K562 treated with DMSO at 1 percent for 24 hours (cell line): ENCODE results near the gene STX1A. TPM values are rescaled to one million over a fixed set of nuclear protein-coding genes. Genes with fewer than 3 reads are reported as not detected.

Experiments used
- total RNA-seq: library from RNA; unstranded; fragments of 300-600 nt; gene quantifications from 2 replicates; pipeline ENCODE4 v1.2.3, GENCODE V29; 2022; ENCODE audit warnings: low read depth; ENCODE audit not compliant: insufficient read depth

The STX1A gene
- total RNA-seq, result 11.9 and 16.2 TPM in 2 replicates

DNA sequence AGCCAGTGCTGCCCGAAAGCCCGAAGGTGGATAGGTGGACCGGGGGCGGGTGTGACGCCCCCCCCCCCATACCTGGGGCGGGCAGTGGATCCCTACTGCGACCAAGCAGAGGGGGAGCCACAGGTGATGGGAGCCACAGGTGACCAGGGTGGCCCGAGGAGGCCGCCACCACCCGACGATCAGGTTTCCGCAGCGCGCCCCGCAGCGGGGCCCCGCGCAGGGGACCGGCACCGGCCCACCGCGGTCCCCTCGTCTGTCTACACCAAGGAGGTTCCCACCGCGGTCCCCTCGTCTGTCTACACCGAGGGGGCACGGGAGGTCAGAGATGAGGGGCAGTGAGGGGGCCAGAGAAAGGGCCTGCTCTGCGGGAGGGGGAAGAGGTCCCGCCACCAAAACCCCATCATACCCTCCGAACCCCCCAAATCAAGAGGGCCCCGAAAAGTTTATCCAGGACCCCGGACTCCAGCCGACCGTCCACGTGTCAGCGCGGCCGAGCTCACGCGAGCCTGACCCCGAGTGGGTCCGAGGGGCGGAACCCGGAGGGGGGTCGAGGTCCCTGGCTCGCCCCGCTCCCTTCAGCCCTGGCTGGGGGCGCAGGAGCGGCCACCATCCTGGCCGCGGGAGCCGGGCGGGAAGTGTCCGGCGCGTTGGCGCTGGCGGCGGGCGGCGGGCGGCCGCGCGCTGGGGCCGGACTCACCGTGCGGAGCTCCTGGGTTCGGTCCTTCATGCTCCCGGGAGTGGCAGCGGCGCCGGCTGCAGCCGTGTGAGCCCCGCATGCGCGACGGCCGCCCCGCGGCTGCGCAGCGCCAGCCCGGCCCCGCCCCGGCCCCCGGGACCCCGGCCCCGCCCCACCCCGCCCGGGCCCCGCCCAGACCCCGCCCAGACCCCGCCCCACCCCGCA, at the start of gene STX1A:
TSS of gene STX1A (minus strand) at position 765 of the 901 bp plus-strand sequence. CDS start at position 727, 38 bp downstream.

DNA sequence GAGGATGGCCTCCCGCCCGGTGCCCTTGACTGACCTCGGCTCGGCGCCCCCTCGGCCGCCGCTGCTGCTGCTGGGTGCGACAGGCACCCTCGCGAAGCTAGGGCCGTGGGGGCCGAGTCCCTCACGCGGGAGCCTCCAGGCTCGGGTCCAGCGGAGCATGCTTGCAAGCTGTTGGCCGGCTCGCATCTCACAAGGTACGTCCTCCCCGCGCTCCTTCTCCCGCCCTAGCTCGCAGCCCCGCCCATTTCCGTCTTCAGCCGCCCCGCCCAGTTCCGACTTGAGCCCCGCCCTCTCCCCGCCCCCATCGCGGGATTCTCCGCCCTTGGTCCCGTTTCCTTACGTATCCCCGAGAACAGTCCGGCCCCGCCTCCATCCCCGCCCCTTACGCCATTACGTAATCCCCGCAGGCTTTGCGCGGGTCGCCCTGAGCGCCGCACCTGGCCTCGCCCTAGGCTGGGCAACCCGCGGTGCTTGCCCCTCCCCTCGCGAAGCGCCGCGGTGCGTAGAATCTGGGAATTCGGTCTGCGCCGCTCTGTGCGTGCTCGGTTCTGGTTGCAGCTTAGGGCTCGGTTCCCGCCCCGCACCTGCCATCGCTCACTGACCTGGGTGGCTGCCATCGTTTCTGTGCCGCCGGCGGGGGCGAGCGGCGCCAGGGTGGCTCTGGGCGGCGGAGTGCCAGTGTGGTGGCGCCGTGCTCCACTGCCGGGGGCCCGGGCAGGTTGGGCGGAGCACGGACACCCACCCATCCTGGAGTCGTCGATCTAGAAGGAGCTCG, 19.3 kb upstream of the STX1A start, which contains the start of gene ABHD11:
TSS of gene ABHD11 (minus strand) at position 191 of the 775 bp plus-strand sequence. CDS start at position 159, 32 bp downstream.

DNA sequence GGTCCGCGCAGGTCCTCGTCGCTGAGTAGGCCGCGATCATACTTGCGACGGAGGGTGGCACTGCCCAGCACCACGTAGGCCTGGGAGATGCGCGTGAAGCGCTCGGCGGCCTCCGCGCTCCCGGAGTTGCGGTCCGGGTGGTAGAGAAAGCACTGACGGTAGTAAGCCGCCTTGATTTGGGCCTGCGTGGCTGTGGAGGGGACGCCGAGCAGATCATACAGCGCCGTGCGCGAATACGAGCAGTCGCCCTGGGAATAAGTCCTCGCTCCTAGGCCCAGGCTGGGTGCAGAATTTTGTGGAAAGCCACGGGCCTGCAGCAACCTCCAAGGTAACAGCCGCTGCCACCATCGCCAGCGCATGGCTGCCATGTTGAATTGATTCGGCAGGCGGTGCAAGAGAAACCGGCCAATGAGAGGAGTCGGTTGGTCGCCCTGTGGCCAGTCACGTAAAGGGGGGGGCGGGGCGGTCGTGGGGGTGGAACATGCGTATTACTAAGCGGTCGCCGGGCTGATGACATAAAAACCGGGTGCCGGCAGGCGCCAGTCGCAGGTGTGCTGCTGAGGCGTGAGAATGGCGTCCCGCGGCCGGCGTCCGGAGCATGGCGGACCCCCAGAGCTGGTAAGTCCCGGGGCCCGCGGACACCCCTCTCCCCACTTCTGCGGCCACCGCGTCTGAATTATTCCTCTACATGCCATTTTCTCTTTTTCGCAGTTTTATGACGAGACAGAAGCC, 36.2 kb downstream of the STX1A start, which contains the start of the genes BUD23 and DNAJC30:
TSS of gene BUD23 (plus strand) at position 542 of the 732 bp plus-strand sequence. CDS start at position 571, 29 bp downstream.
TSS of gene DNAJC30 (minus strand) at position 398 of the 732 bp plus-strand sequence. CDS start at position 368, 30 bp downstream.

DNA sequence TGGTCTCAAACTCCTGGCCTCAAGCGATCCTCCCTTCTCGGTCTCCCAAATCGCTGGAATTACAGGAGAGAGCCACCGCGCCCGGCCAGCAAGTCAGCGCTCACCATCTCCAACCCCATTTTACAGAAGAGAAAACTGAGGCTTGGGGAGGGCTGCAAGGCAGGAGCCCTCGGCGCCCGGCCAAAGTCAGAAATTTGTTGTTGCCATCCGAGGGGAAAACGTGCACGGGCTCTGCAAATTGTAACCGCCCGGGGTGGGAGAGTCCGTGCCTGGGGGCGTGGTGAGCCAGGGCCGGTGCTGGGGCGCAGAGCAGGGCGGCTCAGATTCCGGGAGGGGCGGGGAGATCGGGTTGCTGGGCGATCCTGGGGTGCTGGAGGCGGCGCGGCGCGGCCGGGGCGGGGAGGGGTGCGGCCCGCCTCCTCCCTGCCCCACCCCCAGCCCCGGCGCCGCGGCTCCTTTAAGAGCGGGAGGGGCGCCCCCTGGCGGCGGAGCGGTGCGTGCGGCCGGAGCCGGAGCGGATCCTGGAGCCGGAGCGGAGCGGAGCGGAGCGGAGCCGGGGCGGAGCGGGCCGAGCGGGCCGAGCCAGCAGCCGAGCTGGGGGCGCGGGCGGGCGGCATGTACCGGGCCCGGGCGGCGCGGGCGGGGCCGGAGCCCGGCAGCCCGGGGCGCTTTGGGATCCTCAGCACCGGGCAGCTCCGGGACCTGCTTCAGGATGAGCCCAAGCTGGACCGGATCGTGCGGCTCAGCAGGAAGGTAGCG, 51.9 kb downstream of the STX1A start, which contains the start of gene VPS37D:
TSS of gene VPS37D (plus strand) at position 488 of the 759 bp plus-strand sequence. CDS start at position 616, 128 bp downstream.

Other genes with a start within 250 kb of the STX1A start
- gene BAZ1B, start 197.4 kb downstream of the STX1A start, total RNA-seq, result 56.9 and 63.3 TPM in 2 replicates
- gene BCL7B, start 162.0 kb downstream of the STX1A start, total RNA-seq, result 95.2 and 104 TPM in 2 replicates
- gene TBL2, start 141.1 kb downstream of the STX1A start, total RNA-seq, result 81.6 and 88.0 TPM in 2 replicates
- gene MLXIPL, start 95.1 kb downstream of the STX1A start, total RNA-seq, result 26.1 and 30.0 TPM in 2 replicates
- gene VPS37D, start 51.8 kb downstream of the STX1A start, total RNA-seq, result 2.7 and 4.3 TPM in 2 replicates
- gene DNAJC30, start 36.2 kb downstream of the STX1A start, total RNA-seq, result 7.5 and 8.2 TPM in 2 replicates
- gene BUD23, start 36.1 kb downstream of the STX1A start, total RNA-seq, result 116 and 120 TPM in 2 replicates
- gene ABHD11, start 19.1 kb upstream of the STX1A start, total RNA-seq, result 23.5 and 24.1 TPM in 2 replicates
- gene CLDN3, start 50.6 kb upstream of the STX1A start, total RNA-seq, result not detected in 2 replicates
- gene CLDN4, start 111.3 kb upstream of the STX1A start, total RNA-seq, result 0.13 and 0.28 TPM in 2 replicates
- 0.78 and 1.8 TPM in 2 replicates for gene METTL27, start 122.8 kb upstream of the STX1A start, total RNA-seq
- gene TMEM270, start 141.5 kb upstream of the STX1A start, total RNA-seq, result not detected in 2 replicates